Astrocyte (in vitro differentiated cells and primary cell): Measurements from ENCODE around the gene TMEM272. TPM values are rescaled to one million over a fixed set of nuclear protein-coding genes. Genes with fewer than 3 reads are reported as not detected.

Source experiments
- DNase-seq: peaks from one replicate; pipeline ENCODE4 v3.0.0-alpha.2; 2010; ENCODE audit warnings: low read depth
- FAIRE-seq: peaks from 2 replicates; lab custom pipeline; 2011; peaks lifted over from hg19 to GRCh38; lab: Jason Lieb, UNC
- H2AFZ ChIP-seq: 2 replicates; pipeline ENCODE4 v1.6.0; 2012; ENCODE audit warnings: low read depth, low read length, inconsistent platforms
- H3K27ac ChIP-seq: 2 replicates; pipeline ENCODE4 v1.5.1; 2011; ENCODE audit warnings: low read depth, low read length, inconsistent platforms
- H3K27me3 ChIP-seq: 2 replicates; pipeline ENCODE4 v1.6.0; 2011; ENCODE audit warnings: low read length, inconsistent platforms; ENCODE audit not compliant: insufficient read depth
- H3K36me3 ChIP-seq: 2 replicates; pipeline ENCODE4 v1.5.1; 2011; ENCODE audit warnings: low read length, inconsistent platforms; ENCODE audit not compliant: insufficient read depth
- H3K4me1 ChIP-seq: 2 replicates; pipeline ENCODE4 v1.5.1; 2011; ENCODE audit warnings: low read length, inconsistent platforms; ENCODE audit not compliant: insufficient read depth
- H3K4me2 ChIP-seq: 2 replicates; pipeline ENCODE4 v1.6.0; 2012; ENCODE audit warnings: low read length, inconsistent platforms
- H3K4me3 ChIP-seq: 2 replicates; pipeline ENCODE4 v1.5.1; 2011; ENCODE audit warnings: low read depth, mild to moderate bottlenecking, low read length, inconsistent platforms; ENCODE audit not compliant: insufficient read depth
- H3K79me2 ChIP-seq: 2 replicates; pipeline ENCODE4 v1.6.0; 2012; ENCODE audit warnings: mild to moderate bottlenecking, low read length, inconsistent platforms; ENCODE audit not compliant: insufficient read depth
- H3K9ac ChIP-seq: 2 replicates; pipeline ENCODE4 v1.6.0; 2012; ENCODE audit warnings: mild to moderate bottlenecking, low read length, inconsistent platforms
- H3K9me3 ChIP-seq: 2 replicates; pipeline ENCODE4 v1.5.1; 2012; ENCODE audit warnings: low read depth, mild to moderate bottlenecking, low read length, inconsistent platforms; ENCODE audit not compliant: insufficient read depth
- H4K20me1 ChIP-seq: 2 replicates; pipeline ENCODE4 v1.6.0; 2012; ENCODE audit warnings: low read length, inconsistent platforms; ENCODE audit not compliant: insufficient read depth
- H3K27ac Mint-ChIP-seq: one replicate; pipeline ENCODE4 v1.8.0; 2021; ENCODE audit warnings: mild to moderate bottlenecking, mixed read lengths; ENCODE audit not compliant: unreplicated experiment
- H3K27me3 Mint-ChIP-seq: one replicate; pipeline ENCODE4 v1.8.0; 2021; ENCODE audit warnings: low read depth, mixed read lengths; ENCODE audit not compliant: unreplicated experiment
- H3K36me3 Mint-ChIP-seq: one replicate; pipeline ENCODE4 v1.8.0; 2021; ENCODE audit warnings: low read depth, mixed read lengths; ENCODE audit not compliant: unreplicated experiment
- H3K4me1 Mint-ChIP-seq: one replicate; pipeline ENCODE4 v1.8.0; 2021; ENCODE audit warnings: low read depth, mixed read lengths; ENCODE audit not compliant: unreplicated experiment
- H3K4me3 Mint-ChIP-seq: one replicate; pipeline ENCODE4 v1.8.0; 2021; ENCODE audit warnings: mild to moderate bottlenecking, moderate library complexity, mixed read lengths; ENCODE audit not compliant: unreplicated experiment
- H3K9me3 Mint-ChIP-seq: one replicate; pipeline ENCODE4 v1.8.0; 2021; ENCODE audit warnings: mild to moderate bottlenecking, mixed read lengths; ENCODE audit not compliant: unreplicated experiment
- EZH2 ChIP-seq: IDR thresholded peaks from 2 replicates; pipeline ENCODE4 v1.6.1; 2012; ENCODE audit warnings: mild to moderate bottlenecking, low read length, inconsistent platforms; ENCODE audit not compliant: insufficient read depth
- total RNA-seq: library from RNA; stranded (reverse); gene quantifications from 2 replicates; pipeline ENCODE4 v1.2.1, GENCODE V29; 2021
- TF ChIP-seq, protein P1 (sequence below): IDR thresholded peaks from 2 replicates; pipeline ENCODE4 v1.5.1; 2011; ENCODE audit warnings: low read depth, mild to moderate bottlenecking, inconsistent platforms, low read length, moderate library complexity; ENCODE audit not compliant: insufficient read depth

Gene TMEM272
- total RNA-seq, 1 donor from 2014 or later = 0.05 TPM

DNA sequence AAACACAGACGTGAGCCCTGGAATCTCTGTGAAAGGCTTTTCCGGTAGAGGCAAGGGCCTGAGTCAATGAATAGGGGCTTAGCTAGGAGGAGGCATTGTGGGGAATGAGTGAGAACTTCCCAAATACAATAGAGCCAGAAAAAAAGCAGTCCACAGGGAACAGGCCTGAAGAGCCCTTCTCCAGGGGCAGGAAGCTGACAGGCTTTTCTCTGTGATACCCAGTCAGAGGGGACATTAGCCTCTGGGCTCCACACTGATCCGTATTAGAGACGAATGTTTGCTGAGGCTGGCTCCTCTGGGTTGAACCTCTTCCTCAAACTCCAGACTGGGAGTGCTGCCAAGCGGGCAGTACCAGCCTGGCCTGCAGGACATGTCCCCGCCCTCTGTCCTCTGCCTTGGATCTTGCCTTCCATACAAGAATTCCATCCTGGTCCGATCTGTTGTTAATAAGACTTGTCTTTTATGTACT is 43.3 kb downstream of the TMEM272 start:
- no peak for DNase-seq
- Histone ChIP-seq H3K4me1 (peaks cover 29% of the 10 kb centered on the region), H3K9me3 (no peaks in the 10 kb centered on the region), H3K4me3 (no peak overlapping the region), H3K9ac (no peak overlapping the region), H3K4me2 (peak overlapping the region; percentile 87), H3K79me2 (no peaks in the 10 kb centered on the region), H2AFZ (no peak overlapping the region), H3K27ac (no peak overlapping the region), H3K36me3 (no peaks in the 10 kb centered on the region), H3K27me3 (no peaks in the 10 kb centered on the region), H4K20me1 (no peaks in the 10 kb centered on the region)
- Mint-ChIP-seq H3K4me3 (no peak overlapping the region), H3K27me3 (peaks cover 8% of the 10 kb centered on the region), H3K27ac (peak overlapping the region; percentile 18), H3K9me3 (no peaks in the 10 kb centered on the region), H3K36me3 (peaks cover 2% of the 10 kb centered on the region), H3K4me1 (peaks cover 19% of the 10 kb centered on the region)
- no peak for FAIRE-seq
- TF ChIP-seq, protein P1, sequence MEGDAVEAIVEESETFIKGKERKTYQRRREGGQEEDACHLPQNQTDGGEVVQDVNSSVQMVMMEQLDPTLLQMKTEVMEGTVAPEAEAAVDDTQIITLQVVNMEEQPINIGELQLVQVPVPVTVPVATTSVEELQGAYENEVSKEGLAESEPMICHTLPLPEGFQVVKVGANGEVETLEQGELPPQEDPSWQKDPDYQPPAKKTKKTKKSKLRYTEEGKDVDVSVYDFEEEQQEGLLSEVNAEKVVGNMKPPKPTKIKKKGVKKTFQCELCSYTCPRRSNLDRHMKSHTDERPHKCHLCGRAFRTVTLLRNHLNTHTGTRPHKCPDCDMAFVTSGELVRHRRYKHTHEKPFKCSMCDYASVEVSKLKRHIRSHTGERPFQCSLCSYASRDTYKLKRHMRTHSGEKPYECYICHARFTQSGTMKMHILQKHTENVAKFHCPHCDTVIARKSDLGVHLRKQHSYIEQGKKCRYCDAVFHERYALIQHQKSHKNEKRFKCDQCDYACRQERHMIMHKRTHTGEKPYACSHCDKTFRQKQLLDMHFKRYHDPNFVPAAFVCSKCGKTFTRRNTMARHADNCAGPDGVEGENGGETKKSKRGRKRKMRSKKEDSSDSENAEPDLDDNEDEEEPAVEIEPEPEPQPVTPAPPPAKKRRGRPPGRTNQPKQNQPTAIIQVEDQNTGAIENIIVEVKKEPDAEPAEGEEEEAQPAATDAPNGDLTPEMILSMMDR = no peak

DNA sequence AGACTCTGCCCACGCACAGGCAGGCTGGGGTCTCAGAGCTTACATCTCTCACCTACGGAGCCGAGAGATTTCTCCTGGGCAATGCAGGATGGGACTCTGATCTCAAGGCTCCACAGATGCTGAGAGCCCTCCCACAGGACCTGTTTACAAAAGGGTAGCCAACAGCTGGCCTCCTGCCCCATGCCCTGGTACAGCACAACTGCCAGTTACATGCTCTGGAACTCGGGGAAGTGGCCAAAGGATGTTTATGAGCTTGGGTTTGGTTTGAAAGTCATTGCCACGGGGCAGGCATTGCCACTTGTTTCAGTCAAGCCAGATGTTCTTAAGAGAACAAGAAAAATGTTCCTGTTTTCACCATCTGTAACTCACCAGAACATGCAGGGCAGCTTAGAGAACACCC is 44.5 kb downstream of the TMEM272 start:
- H3K4me2 ChIP-seq = no peak overlapping the region
- H2AFZ ChIP-seq = no peak overlapping the region
- H3K36me3 ChIP-seq = no peaks in the 10 kb centered on the region
- no peak overlapping the region for H3K27ac ChIP-seq
- peaks cover 29% of the 10 kb centered on the region for H3K4me1 ChIP-seq
- no peak overlapping the region for H3K4me3 ChIP-seq
- Mint-ChIP-seq H3K4me3 (no peak overlapping the region), H3K27me3 (peaks cover 8% of the 10 kb centered on the region), H3K27ac (no peak overlapping the region), H3K9me3 (no peaks in the 10 kb centered on the region), H3K36me3 (peaks cover 2% of the 10 kb centered on the region), H3K4me1 (peaks cover 19% of the 10 kb centered on the region)
- no peaks in the 10 kb centered on the region for H3K79me2 ChIP-seq
- TF ChIP-seq, protein P1 = no peak
- H3K9ac ChIP-seq = no peak overlapping the region
- no peak for DNase-seq
- no peaks in the 10 kb centered on the region for H3K27me3 ChIP-seq
- H4K20me1 ChIP-seq = no peaks in the 10 kb centered on the region
- FAIRE-seq = no peak
- no peaks in the 10 kb centered on the region for H3K9me3 ChIP-seq

DNA sequence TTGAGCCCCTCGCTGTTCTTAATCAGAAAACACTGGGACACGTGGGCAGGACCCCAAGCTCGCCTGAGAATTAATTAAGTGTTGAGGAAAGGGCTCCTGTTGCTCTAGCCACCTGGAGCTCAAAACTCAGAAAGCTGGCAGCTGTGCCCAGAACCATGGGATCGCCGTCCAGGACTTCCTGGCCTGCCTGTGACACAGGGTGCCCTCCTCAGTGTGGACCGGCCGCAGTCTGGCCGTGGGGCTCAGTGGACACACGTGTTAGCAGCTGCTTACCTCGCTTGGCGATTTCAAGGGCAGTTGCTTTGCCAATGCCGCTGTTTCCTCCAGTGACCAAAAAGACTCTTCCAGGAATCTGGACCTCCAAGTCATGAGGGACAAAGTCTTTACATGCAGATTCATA is 45.7 kb downstream of the TMEM272 start:
- H3K9me3 Mint-ChIP-seq = no peaks in the 10 kb centered on the region
- peaks cover 14% of the 10 kb centered on the region for H3K4me1 Mint-ChIP-seq
- Histone ChIP-seq H3K9me3 (no peaks in the 10 kb centered on the region), H3K4me2 (no peak overlapping the region), H3K79me2 (no peaks in the 10 kb centered on the region), H3K4me3 (no peak overlapping the region), H3K9ac (no peak overlapping the region), H3K27me3 (no peaks in the 10 kb centered on the region), H3K36me3 (no peaks in the 10 kb centered on the region), H3K27ac (no peak overlapping the region), H2AFZ (no peak overlapping the region), H3K4me1 (peaks cover 22% of the 10 kb centered on the region), H4K20me1 (no peaks in the 10 kb centered on the region)
- peaks cover 5% of the 10 kb centered on the region for H3K36me3 Mint-ChIP-seq
- H3K4me3 Mint-ChIP-seq = no peak overlapping the region
- no peak overlapping the region for H3K27ac Mint-ChIP-seq
- no peak for TF ChIP-seq EZH2
- TF ChIP-seq, protein P1 = no peak
- H3K27me3 Mint-ChIP-seq = peaks cover 8% of the 10 kb centered on the region
- DNase-seq = no peak
- no peak for FAIRE-seq
